GM19468 (cell line): Measurements from ENCODE around the gene COG2.
"Not testable (repeated sequence)": the region's sequence is repeated elsewhere in the genome, so short reads cannot be mapped to it uniquely, and the experiment has no call there.

ENCODE experiments used
- ATAC-seq: cut with Tn5 transposase; IDR thresholded peaks from one replicate; pipeline ENCODE4 v1.9.1; 2021; ENCODE audit warnings: mild to moderate bottlenecking, moderate library complexity, moderate number of reproducible peaks; ENCODE audit not compliant: unreplicated experiment; ENCODE audit errors: extremely low read depth

Gene COG2

DNA sequence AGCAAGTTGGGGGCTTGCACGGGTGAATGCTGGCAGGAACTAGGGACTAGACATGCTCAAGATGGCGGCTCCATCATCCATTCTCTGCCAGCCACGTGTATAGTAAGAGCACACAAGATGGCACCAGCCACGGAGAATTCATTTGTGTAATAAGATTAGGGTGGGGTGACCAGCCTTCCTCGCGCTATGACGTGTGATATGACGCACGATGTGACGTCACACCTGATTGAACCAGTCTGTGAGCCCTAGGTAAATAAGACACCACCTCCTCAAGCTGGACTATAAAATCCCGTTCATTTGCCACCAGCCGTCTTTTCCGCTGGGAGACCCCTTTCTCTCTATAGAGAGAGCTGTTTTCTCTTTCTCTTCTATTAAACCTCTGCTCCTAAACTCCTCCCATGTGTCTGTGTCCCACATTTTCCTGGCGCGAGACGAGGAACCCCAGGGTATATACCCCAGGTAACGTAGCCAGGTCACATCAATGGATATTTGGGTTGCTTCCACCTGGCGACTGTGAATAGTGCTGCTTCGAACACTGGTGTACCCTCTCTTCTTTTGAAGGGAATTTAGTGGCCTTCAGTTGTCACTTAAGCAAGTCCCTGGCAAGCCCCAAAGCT is 18.1 kb upstream of the COG2 start:
- no peak for ATAC-seq

DNA sequence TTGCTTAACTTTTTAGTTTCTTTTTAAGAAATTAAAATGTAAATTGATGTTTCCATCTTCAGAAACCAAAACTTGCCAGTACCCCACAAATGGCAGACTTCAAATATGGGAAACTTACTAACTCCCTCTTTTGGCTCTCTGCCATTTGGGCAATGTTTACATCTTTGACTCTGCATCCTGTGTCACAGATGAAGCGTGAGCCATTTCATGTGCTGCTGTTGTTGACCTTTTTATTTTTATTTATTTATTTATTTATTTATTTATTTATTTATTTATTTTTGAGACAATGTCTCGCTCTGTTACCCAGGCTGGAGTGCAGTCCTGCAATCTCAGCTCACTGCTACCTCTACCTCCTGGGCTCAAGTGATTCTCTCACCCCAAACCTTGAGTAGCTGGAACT is 16.0 kb upstream of the COG2 start:
- no peak for ATAC-seq

DNA sequence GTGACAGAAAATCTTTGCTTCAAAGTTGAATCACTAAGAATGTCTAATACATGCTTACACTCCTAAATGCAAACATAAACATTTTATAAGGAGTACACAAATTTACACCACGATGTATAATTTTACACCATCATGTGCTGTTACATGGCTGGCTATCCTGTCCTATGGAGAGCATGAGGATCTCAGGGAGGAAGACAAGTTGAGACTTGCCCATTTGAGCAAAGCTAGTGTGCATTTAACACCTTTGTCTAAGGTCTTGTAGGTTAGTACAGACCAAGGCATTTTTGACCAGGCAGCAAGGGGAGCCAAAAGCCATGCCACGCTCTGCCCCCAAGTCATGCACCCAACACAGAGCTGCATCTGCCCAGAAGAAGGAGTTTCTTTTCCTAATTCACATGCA is 14.5 kb upstream of the COG2 start:
- ATAC-seq, result no peak

DNA sequence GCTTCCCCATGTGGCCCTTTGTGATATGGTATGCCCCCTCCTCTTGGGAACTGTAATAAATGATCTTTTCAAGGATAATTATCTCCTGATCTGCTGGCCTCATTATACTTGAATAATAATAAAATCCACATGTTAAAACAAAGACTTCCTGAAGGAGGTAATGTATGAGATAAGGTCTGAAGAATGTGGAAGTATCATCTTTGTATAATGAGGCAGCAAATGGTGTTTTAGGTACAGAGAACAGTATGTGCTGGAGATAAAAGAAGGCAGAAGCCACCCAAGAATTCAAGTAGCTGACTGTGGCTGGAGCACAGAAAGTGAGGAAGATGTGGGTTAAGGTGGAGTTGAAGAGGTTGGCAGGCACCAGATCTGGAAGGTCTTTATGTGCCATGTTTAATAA is 12.8 kb upstream of the COG2 start:
- ATAC-seq, result no peak

DNA sequence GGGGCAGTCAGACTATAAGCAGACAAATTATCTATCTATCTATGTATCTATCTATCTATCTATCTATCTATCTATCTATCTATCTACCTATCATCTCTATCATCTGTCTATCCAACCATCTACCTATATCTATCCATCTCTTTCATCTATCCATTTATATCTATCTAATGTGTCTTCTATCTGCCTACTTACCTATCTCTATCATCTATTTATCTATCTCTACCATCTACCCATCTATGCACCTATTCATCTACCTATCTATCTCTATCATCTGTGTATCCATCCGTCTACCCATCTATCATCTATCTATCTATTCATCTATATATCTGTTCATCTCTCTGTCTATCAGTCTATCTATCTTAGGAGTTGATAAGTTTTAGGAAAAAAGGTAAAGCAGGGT is 10.8 kb upstream of the COG2 start:
- ATAC-seq, result no peak

DNA sequence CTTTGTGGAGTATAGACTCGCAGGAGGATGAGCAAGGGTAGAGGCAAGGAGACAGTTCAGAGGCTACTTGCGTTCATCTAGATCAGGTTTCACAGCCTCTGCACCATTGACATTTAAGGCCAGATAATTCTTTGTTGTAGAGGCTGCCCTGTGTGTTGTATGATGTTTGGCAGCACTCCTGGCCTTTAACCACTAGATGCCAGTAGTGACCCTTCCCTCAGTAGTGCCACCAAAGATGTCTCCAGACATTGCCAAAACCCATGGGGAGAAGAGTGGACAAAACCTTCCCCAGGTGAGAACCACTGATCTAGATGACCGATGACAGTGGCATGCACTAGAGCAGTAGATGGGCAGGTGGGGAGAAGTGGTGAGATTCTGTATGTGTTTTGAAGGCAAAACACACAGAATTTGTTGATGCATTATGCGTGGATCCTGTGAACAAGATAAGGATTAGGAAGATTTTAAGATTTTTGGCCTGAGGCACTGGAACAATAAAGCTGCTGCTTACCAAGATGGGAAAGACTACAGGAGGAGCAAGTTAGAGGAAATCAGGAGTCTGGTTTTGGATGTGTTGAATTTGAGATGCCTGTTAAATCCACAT is 9.9 kb upstream of the COG2 start:
- ATAC-seq, result no peak

DNA sequence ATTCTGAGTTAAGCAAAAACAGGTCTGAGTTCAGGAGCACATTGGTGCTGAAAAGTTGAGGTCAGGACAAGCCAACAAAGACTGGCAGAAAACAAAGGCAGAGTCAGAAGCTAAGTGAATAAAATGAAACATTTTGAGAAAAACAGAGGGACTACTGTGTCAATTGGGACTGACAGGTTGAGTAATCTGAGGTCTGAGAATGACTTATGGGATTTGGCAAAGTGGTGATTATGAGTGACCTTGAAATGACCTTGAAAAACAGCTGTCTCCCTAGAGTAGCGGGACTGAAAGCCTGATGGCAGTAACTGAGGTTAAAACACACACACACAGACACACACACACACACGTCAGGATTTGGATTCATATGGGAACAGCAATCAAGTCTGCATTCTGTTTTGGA is 8.8 kb upstream of the COG2 start:
- ATAC-seq, result no peak

DNA sequence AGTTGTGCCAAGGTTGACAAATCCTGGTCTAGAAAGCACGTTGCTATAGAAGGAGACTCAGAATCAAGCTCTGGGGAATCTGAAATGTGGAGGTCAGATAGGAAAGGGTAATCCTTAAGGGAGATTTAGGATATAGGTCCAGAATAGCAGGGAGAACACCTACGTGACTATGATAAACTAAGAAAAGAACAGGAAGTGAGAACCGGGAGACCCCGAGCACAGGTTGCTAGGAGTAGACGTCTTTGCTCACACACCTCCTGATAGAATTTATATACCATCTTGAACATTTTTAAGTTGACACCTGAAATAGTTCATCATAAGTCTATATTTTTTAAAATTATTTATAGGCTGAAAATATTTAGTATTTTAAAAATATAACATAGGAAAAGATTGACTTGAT is 7.9 kb upstream of the COG2 start:
- ATAC-seq, result no peak

DNA sequence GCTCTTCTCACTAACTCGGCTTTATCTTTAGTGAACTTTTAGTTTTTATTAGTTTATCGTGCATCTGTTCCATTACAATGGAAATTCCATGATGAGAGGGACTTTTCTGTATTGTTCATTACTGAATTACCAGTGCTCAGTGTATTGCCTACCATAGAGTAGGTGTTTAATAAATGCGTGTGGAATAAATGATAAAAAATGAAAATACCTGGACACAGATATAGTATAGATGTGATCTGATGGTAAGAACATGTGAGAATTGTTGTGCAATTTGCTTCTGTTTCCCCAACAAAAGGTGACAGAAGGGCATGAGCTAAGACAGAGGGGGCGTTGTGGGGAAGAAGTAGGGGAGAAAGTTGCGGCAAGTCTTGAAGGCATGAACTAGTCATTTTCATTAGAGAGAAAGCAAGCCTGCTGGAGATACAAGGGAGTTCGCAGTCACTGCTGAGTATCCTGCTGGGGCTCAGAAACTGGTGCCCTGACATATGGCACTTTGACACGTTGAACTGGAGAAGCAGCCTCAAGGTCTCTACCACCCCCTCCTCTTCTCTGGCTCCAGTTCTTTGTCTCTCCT is 5.6 kb upstream of the COG2 start:
- no peak for ATAC-seq

DNA sequence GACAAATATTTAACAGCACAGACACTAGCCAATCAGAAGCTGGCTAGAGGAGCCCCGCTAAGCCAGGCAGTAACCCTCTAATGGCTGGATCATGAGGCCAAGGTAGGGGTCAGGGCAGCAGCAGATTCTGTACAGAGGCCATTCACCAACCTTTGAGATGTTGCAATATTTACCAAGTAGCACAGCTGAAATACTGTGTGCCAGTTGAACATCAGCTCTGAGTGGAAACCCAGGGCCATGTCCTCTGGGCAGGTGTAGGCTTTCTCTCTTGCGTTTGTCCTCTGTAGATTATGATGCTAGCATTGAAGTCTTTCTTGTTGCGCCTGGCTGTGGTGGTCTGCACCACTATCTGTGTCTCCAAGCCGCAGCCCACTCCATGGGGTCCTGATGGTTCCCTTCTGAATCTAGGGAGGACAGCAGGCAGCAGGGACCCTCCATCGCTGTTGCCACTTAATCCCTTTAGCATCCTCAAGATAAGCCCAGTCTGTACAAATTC is 2.5 kb upstream of the COG2 start:
- ATAC-seq, result no peak

DNA sequence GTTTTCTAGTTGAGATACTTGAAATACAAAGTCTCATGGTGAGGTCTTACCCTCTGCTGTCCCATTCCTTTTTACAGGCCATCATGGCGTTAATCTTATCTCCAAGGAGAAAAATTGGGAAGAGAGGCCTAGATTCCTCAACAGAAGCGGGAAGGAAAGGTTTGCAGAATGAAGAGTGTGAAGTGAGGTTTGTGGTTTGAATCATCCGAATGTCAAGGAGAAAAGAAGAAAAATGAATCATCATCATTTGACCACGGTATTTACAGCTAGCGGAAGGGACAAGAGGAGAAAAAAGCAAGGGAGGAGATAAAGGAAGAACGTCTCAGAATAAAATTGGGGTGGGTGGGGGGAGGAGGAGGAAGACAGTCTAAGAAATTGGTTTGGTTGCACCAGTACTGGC is 935 bp upstream of the COG2 start:
- no peak for ATAC-seq

DNA sequence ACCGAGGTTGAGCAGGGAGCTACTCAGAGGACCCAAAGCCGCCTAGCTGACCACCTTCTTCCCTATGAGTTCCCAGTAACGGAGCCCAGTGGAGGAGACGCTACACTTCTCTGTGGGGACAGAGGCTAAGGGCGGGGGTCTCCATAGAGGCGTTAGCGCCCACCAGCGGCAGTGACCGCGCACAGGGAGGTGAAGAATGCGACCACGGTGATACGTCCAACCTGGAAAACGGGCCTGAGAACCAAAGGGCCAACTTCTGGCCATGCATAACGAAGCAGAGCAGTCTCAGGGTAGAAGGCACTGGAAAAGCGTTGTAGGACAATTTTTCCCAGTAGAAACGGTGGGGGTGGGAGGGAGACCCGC is 400 bp upstream of the COG2 start:
- ATAC-seq, result no peak

DNA sequence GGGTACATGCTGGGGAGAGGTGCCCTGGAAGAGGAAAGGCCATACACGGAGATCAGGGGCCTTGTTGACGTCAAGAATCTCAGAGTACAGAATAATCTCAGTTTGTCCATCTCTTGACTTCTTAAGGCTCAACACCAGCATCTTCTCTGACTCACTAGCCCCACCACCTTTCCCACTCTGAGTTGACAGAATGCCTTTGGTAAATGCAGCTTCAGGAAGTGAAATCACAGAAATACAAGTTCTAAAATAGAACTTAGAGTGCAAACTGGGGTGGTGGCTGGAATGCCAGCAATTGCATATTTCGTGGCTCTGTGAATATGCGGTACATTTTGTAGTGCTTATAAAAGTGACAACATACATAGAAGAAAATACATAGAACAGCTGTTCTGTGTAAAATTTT is 1.6 kb downstream of the COG2 start:
- ATAC-seq, result no peak

DNA sequence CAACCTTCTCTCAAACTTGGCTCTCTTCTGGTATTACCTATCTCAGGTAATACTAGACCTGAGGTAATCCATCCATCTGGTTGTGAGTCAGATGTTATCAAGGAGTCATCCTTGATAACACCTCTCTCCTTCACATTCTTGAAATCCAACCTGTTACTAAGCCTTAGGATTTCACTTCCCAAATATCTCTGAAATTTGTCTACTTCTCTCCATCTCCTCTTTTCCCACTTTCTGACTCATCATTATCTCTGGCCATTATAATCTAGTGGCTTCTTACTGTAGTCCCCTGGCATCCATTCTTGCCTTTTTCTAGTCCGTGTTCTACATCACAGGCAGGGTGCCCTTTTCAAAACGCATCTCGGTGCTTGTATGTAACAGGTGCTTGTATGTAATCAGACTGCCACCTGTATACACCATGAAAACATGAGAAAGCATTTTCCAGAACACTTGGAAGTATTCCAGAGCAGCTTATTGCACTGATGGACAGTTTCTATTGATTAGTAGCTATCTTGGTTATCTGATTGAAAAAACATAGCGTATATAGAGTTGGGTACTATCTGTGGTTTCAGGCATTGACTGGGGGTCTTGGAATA is 4.5 kb downstream of the COG2 start:
- no peak for ATAC-seq

DNA sequence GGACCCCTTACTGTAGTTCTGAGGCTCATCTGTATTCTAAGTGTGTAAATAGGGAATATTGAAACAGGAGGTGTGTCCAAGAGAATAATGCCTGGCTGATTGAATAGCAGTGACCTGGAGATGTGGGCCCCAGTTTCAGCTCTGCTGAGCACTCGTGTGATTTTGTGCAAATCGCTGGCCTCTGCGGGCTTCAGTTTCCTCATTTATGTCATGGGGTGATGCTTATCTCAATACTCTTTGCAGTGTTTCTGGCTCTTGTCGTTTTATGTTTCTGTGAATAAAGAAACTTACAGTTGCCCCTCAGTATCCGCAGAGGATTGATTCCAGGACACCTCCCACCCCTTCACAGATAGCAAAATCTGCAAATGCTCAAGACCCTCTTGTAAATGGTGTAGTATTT is 5.0 kb downstream of the COG2 start:
- ATAC-seq, result no peak

DNA sequence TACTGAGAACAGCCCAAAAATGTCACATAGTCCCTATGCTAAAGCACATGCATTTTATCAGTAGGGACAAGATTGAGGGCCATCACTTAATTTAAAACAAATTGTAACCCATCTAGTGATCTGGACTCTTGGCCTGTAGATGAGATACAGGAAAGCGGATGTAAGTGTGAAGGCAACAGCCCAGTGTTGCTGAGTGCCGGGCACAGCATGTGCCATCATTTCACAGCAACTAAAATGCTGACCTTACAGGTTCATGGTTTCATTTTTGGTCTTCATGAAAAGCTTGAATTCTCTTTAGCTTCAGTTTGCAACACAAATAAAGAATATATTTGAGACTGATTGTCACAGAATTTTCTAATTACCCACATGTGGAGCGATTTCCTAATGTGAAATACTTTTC is 5.8 kb downstream of the COG2 start:
- no peak for ATAC-seq

DNA sequence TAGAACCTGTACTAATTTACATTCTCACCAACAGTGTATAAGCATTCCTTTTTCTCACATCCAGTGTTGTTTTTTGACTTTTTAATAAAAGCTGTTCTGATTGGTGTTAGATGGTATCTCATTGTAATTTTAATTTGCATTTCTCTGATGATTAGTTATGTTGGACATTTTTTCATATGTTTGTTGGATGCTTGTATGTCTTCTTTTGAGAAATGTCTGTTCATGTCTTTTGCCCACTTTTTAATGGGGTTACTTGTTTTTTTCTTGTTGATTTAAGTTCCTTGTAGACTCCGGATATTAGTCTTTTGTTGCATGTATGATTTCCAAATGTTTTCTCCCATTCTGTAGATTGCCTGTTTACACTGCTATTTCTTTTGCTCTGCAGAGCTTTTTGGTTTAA is 8.0 kb downstream of the COG2 start:
- no peak for ATAC-seq

DNA sequence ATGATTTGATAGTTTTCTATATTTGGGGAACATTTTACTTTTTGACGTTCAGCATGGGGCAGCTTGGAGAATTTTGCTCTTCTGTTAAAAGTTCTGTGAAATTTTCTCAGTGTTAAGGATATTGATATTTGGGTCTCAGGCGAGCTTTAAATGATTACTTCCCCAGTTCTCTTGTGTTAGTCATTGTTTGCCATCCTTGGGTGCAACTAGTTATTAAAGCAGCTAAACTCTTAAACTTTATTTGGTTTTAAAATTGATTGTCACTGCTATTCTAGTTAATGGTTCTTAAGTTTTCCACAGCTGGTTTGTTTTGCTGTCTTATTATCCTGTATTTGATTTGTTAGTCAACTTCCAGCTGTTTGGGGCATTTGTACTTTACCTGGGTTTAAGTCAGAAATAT is 9.0 kb downstream of the COG2 start:
- ATAC-seq, result no peak

DNA sequence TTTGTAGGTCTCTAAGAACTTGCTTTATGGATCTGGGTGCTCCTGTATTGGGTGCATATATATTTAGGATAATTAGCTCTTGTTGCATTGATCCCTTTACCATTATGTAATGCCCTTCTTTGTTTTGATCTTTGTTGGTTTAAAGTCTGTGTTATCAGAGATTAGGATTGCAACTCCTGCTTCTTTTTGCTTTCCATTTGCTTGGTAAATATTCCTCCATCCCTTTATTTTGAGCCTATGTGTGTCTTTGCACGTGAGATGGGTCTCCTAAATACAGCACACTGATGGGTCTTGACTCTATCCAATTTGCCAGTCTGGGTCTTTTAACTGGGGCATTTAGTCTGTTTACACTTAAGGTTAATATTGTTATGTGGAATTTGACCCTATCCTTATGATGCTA is 14.4 kb downstream of the COG2 start:
- not testable (repeated sequence) for ATAC-seq

DNA sequence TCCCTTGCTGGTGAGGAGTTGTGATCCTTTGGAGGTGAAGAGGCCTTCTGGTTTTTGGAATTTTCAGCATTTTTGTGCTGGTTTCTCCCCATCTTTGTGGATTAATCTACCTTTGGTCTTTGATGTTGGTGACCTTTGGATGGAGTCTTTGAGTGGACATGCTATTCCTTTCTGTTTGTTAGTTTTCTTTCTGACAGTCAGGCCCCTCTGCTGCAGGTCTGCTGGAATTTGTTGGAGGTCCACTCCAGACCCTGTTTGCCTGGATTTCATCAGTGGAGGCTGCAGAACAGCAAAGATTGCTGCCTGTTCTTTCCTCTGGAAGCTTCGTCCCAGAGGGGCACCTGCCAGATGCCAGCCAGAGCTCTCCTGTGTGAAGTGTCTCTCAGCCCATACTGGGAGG is 15.8 kb downstream of the COG2 start:
- not testable (repeated sequence) for ATAC-seq

DNA sequence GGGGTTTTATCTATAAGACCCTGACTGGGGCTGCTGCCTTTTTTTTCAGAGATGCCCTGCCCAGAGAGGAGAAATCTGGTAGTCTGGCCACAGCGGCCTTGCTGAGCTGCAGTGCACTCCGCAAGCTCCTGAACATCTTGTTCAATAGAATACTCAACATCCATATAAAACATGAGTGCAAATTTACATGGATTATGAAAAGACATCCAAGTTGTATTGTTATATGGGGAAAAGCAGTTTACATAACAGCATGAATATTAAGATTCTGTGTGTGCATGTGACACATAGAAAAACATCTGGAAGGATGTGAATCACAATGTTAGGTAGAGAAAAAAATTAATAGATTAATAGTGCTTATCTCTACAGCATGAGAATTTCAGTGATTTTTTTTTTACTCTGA is 16.4 kb downstream of the COG2 start:
- no peak for ATAC-seq

DNA sequence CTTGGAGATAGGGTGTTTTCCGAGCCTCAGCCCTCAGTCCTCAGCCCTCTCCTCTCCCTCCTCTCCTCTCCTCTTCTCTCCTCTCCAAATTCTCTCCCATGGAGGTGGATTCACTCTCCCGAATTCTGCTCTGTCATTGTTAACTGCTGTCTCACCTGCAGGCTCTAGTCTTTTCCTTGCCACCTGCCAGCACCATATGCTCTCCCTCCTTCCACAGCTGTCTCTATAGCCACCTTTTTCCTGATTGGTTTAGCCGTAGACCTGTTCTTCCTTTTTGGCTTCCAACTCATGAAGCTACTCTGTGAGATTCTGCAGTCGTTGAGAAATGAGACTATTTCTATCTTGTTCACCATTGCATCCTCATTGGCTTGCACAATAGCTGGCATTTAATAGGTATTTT is 19.7 kb downstream of the COG2 start:
- no peak for ATAC-seq
